HL-60 (cell line): ENCODE results near the gene ATG2B.

ENCODE experiments used
- DNase-seq, 2 experiments: peaks; one replicate each; pipeline ENCODE4 v3.0.0-alpha.2; 2010 to 2020; ENCODE audit warnings: low read depth in 1 of 2, low spot score in 1 of 2
- H3K27ac ChIP-seq: fragments of 250-450 bp; sonication (Bioruptor Pico); replicated peaks from 2 replicates; pipeline ENCODE4 v1.5.1; 2020; ENCODE audit warnings: mild to moderate bottlenecking, moderate library complexity
- H3K27me3 ChIP-seq: fragments of 250-450 bp; sonication (Bioruptor Pico); 2 replicates; pipeline ENCODE4 v1.5.1; 2021; ENCODE audit warnings: mild to moderate bottlenecking, moderate library complexity; ENCODE audit not compliant: insufficient read depth, poor library complexity, severe bottlenecking
- H3K4me3 ChIP-seq: replicated peaks from 2 replicates; pipeline ENCODE4 v1.5.1; 2011; ENCODE audit warnings: mild to moderate bottlenecking, control low read depth, low read length; ENCODE audit not compliant: insufficient read depth
- CTCF ChIP-seq: IDR thresholded peaks from one replicate; pipeline ENCODE4 v1.5.1; 2011; ENCODE audit warnings: low read length, control low read depth, inconsistent platforms; ENCODE audit not compliant: insufficient read depth
- GABPA ChIP-seq: IDR thresholded peaks from 2 replicates; pipeline ENCODE4 v1.6.1; 2012; ENCODE audit warnings: low read depth
- POLR2AphosphoS5 ChIP-seq: IDR thresholded peaks from 2 replicates; pipeline ENCODE4 v1.6.1; 2012; ENCODE audit warnings: low read depth
- REST ChIP-seq: IDR thresholded peaks from 2 replicates; pipeline ENCODE4 v1.6.1; 2012; ENCODE audit warnings: low read depth; ENCODE audit not compliant: insufficient replicate concordance
- SPI1 ChIP-seq: IDR thresholded peaks from 2 replicates; pipeline ENCODE4 v1.6.1; 2012; ENCODE audit warnings: low read depth, mild to moderate bottlenecking, borderline replicate concordance

The ATG2B gene

GRCh38 chr14:96318836-96319235 lies 44.3 kb downstream of the ATG2B start:
- no peak for DNase-seq
- Histone ChIP-seq H3K27ac (no peak overlapping the region), H3K27me3 (no peaks in the 10 kb centered on the region), H3K4me3 (no peak overlapping the region)
- TF ChIP-seq SPI1: no peak
- no peak for TF ChIP-seq CTCF
- no peak for TF ChIP-seq REST

GRCh38 chr14:96316087-96316486 lies 47.1 kb downstream of the ATG2B start:
- Histone ChIP-seq H3K27ac (no peak overlapping the region), H3K27me3 (no peaks in the 10 kb centered on the region), H3K4me3 (no peak overlapping the region)
- DNase-seq: no peak
- TF ChIP-seq POLR2AphosphoS5: no peak
- no peak for TF ChIP-seq SPI1
- no peak for TF ChIP-seq GABPA
- TF ChIP-seq REST: no peak
- no peak for TF ChIP-seq CTCF

- Histone ChIP-seq H3K4me3 (no peak overlapping the region), H3K27me3 (no peaks in the 10 kb centered on the region), H3K27ac (no peak overlapping the region)
- DNase-seq: no peak
- TF ChIP-seq POLR2AphosphoS5: no peak
- no peak for TF ChIP-seq SPI1
- TF ChIP-seq GABPA: no peak
- no peak for TF ChIP-seq REST
- TF ChIP-seq CTCF: no peak
Observed at GRCh38 chr14:96310906-96311305, 52.2 kb downstream of the ATG2B start.
